WTC11 (cell line): ENCODE data around the gene SERPINB1. TPM values are rescaled to one million over a fixed set of nuclear protein-coding genes. Genes with fewer than 3 reads are reported as not detected.

ENCODE experiments used
- ATAC-seq: fragments of 200-7000 bp; cut with Tn5 transposase; 2 replicates; pipeline ENCODE4 v1.10.0; 2021; ENCODE audit warnings: mild to moderate bottlenecking, moderate library complexity
- CTCF ChIA-PET: fragments of 300-600 bp; sonication (Branson Sonifier 250); formaldehyde crosslinking; loops from one replicate; lab custom pipeline; 2021; ENCODE audit warnings: antibody characterized with exemption; lab: Charles Lee
- POLR2A ChIA-PET: fragments of 350-600 bp; sonication (Branson Sonifier 250); formaldehyde crosslinking; loops from one replicate; lab custom pipeline; 2021; ENCODE audit warnings: antibody characterized with exemption; lab: Charles Lee
- DNase-seq: peaks from one replicate; pipeline ENCODE4 v3.0.0; 2021; ENCODE audit warnings: low spot score
- H3K27ac Mint-ChIP-seq: 2 replicates; pipeline ENCODE4 v1.8.0; 2021; ENCODE audit warnings: mixed read lengths
- H3K27me3 Mint-ChIP-seq: 2 replicates; pipeline ENCODE4 v1.8.0; 2021; ENCODE audit warnings: low read depth, mild to moderate bottlenecking, moderate library complexity, mixed read lengths
- H3K36me3 Mint-ChIP-seq: 2 replicates; pipeline ENCODE4 v1.8.0; 2021; ENCODE audit warnings: mixed read lengths
- H3K4me1 Mint-ChIP-seq: 2 replicates; pipeline ENCODE4 v1.8.0; 2022; ENCODE audit warnings: mixed read lengths
- H3K4me3 Mint-ChIP-seq: 2 replicates; pipeline ENCODE4 v1.8.0; 2021; ENCODE audit warnings: mild to moderate bottlenecking, moderate library complexity, mixed read lengths
- H3K9me3 Mint-ChIP-seq: 2 replicates; pipeline ENCODE4 v1.8.0; 2021; ENCODE audit warnings: mixed read lengths
- CBFB ChIP-seq: sonication (generic); formaldehyde crosslinking; IDR thresholded peaks from 2 replicates; pipeline ENCODE4 v1.8.1; 2022; ENCODE audit warnings: mild to moderate bottlenecking, low read depth, missing genetic modification reagents
- ETV6 ChIP-seq: sonication (generic); formaldehyde crosslinking; IDR thresholded peaks from 2 replicates; pipeline ENCODE4 v1.8.1; 2022; ENCODE audit warnings: mild to moderate bottlenecking, missing genetic modification reagents
- FOXJ3 ChIP-seq: sonication (generic); formaldehyde crosslinking; IDR thresholded peaks from 2 replicates; pipeline ENCODE4 v1.9.0; 2021; ENCODE audit warnings: missing genetic modification reagents, mild to moderate bottlenecking, borderline replicate concordance
- IRF2 ChIP-seq: sonication (generic); formaldehyde crosslinking; IDR thresholded peaks from 2 replicates; pipeline ENCODE4 v1.8.0; 2022; ENCODE audit warnings: low read depth, missing genetic modification reagents, borderline replicate concordance
- KAT7 ChIP-seq: sonication (generic); formaldehyde crosslinking; IDR thresholded peaks from 2 replicates; pipeline ENCODE4 v1.8.1; 2023; ENCODE audit warnings: missing genetic modification reagents, mild to moderate bottlenecking, borderline replicate concordance
- NFATC4 ChIP-seq: fragments of 250-450 bp; sonication (Bioruptor Pico); IDR thresholded peaks from 2 replicates; pipeline ENCODE4 v1.9.0; 2021; ENCODE audit warnings: mild to moderate bottlenecking
- NR2C2 ChIP-seq: sonication (generic); formaldehyde crosslinking; IDR thresholded peaks from 2 replicates; pipeline ENCODE4 v1.8.0; 2022; ENCODE audit warnings: mild to moderate bottlenecking, missing genetic modification reagents
- PRRX2 ChIP-seq: fragments of 250-450 bp; sonication (Bioruptor Pico); IDR thresholded peaks from 2 replicates; pipeline ENCODE4 v1.8.0; 2021; ENCODE audit warnings: mild to moderate bottlenecking
- ZNF232 ChIP-seq: sonication (generic); formaldehyde crosslinking; IDR thresholded peaks from 2 replicates; pipeline ENCODE4 v1.8.0; 2022; ENCODE audit warnings: mild to moderate bottlenecking, missing genetic modification reagents
- ZNF396 ChIP-seq: fragments of 250-450 bp; sonication (Bioruptor Pico); IDR thresholded peaks from 2 replicates; pipeline ENCODE4 v1.8.0; 2021; ENCODE audit warnings: mild to moderate bottlenecking, moderate library complexity, borderline replicate concordance
- total RNA-seq: library from RNA; stranded (reverse); gene quantifications from 3 replicates; pipeline ENCODE4 v1.2.3, GENCODE V29; 2021
- TF ChIP-seq, protein P1 (sequence below): sonication (generic); formaldehyde crosslinking; IDR thresholded peaks from 2 replicates; pipeline ENCODE4 v1.8.1; 2023; ENCODE audit warnings: mild to moderate bottlenecking, moderate library complexity, missing genetic modification reagents
- TF ChIP-seq, protein P2 (sequence below): sonication (generic); formaldehyde crosslinking; IDR thresholded peaks from 2 replicates; pipeline ENCODE4 v1.8.0; 2022; ENCODE audit warnings: mild to moderate bottlenecking, missing genetic modification reagents
- TF ChIP-seq, protein P3 (sequence below): sonication (generic); formaldehyde crosslinking; IDR thresholded peaks from 2 replicates; pipeline ENCODE4 v1.8.0; 2022; ENCODE audit warnings: mild to moderate bottlenecking, missing genetic modification reagents
- TF ChIP-seq, protein P4 (sequence below): sonication (generic); formaldehyde crosslinking; IDR thresholded peaks from 2 replicates; pipeline ENCODE4 v1.8.1; 2023; ENCODE audit warnings: mild to moderate bottlenecking, missing genetic modification reagents
- TF ChIP-seq, protein P5 (sequence below): sonication (generic); formaldehyde crosslinking; IDR thresholded peaks from 2 replicates; pipeline ENCODE4 v1.8.1; 2022; ENCODE audit warnings: missing genetic modification reagents, borderline replicate concordance
- TF ChIP-seq, protein P6 (sequence below): fragments of 250-450 bp; sonication (Bioruptor Pico); IDR thresholded peaks from 2 replicates; pipeline ENCODE4 v2.1.2; 2022; ENCODE audit warnings: mild to moderate bottlenecking, moderate library complexity
- TF ChIP-seq, protein P7 (sequence below): sonication (generic); formaldehyde crosslinking; IDR thresholded peaks from 2 replicates; pipeline ENCODE4 v1.8.1; 2023; ENCODE audit warnings: mild to moderate bottlenecking, missing genetic modification reagents, borderline replicate concordance
- TF ChIP-seq, protein P8 (sequence below): fragments of 200-600 bp; IDR thresholded peaks from 2 replicates; pipeline ENCODE4 v1.8.0; 2022; ENCODE audit warnings: antibody characterized with exemption

The SERPINB1 gene
- total RNA-seq, 1 experiment from 2014 or later, result 14.8 TPM

DNA sequence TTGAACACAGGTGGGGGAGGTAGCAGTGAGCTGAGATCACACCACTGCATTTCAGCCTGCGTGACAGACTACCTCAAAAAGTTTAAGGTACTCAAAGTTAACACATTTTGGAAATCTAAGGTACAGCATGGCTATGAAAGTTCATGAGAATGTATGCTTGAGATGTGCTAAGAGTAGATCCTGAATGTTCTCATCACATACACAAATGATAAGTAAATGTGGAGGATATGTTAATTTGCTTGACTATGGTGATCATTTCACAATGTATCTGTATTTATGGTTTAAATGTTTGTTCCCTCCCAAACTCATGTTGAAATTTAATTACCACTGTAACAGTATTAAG, 20.1 kb upstream of the SERPINB1 start:
- CTCF ChIA-PET, result no interaction called here
- no peak for ATAC-seq
- no peak overlapping the region for H3K4me3 Mint-ChIP-seq
- H3K9me3 Mint-ChIP-seq, result peaks cover 13% of the 10 kb centered on the region
- TF ChIP-seq, protein P1, sequence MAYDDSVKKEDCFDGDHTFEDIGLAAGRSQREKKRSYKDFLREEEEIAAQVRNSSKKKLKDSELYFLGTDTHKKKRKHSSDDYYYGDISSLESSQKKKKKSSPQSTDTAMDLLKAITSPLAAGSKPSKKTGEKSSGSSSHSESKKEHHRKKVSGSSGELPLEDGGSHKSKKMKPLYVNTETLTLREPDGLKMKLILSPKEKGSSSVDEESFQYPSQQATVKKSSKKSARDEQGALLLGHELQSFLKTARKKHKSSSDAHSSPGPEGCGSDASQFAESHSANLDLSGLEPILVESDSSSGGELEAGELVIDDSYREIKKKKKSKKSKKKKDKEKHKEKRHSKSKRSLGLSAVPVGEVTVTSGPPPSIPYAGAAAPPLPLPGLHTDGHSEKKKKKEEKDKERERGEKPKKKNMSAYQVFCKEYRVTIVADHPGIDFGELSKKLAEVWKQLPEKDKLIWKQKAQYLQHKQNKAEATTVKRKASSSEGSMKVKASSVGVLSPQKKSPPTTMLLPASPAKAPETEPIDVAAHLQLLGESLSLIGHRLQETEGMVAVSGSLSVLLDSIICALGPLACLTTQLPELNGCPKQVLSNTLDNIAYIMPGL (CRISPR knock-in tag), result no peak
- TF ChIP-seq, protein P2, sequence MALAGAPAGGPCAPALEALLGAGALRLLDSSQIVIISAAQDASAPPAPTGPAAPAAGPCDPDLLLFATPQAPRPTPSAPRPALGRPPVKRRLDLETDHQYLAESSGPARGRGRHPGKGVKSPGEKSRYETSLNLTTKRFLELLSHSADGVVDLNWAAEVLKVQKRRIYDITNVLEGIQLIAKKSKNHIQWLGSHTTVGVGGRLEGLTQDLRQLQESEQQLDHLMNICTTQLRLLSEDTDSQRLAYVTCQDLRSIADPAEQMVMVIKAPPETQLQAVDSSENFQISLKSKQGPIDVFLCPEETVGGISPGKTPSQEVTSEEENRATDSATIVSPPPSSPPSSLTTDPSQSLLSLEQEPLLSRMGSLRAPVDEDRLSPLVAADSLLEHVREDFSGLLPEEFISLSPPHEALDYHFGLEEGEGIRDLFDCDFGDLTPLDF (CRISPR knock-in tag), result no peak
- TF ChIP-seq CBFB (CRISPR knock-in tag) (no peak), NFATC4 (CRISPR knock-in tag) (no peak), ETV6 (CRISPR knock-in tag) (no peak), KAT7 (CRISPR knock-in tag) (no peak), ZNF232 (CRISPR knock-in tag) (no peak), FOXJ3 (CRISPR knock-in tag) (no peak), ZNF396 (CRISPR knock-in tag) (no peak), IRF2 (CRISPR knock-in tag) (no peak), NR2C2 (no peak), PRRX2 (no peak)
- TF ChIP-seq, protein P3, sequence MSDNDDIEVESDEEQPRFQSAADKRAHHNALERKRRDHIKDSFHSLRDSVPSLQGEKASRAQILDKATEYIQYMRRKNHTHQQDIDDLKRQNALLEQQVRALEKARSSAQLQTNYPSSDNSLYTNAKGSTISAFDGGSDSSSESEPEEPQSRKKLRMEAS (CRISPR knock-in tag), result no peak
- TF ChIP-seq, protein P4, sequence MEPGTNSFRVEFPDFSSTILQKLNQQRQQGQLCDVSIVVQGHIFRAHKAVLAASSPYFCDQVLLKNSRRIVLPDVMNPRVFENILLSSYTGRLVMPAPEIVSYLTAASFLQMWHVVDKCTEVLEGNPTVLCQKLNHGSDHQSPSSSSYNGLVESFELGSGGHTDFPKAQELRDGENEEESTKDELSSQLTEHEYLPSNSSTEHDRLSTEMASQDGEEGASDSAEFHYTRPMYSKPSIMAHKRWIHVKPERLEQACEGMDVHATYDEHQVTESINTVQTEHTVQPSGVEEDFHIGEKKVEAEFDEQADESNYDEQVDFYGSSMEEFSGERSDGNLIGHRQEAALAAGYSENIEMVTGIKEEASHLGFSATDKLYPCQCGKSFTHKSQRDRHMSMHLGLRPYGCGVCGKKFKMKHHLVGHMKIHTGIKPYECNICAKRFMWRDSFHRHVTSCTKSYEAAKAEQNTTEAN (CRISPR knock-in tag), result no peak
- TF ChIP-seq, protein P5, sequence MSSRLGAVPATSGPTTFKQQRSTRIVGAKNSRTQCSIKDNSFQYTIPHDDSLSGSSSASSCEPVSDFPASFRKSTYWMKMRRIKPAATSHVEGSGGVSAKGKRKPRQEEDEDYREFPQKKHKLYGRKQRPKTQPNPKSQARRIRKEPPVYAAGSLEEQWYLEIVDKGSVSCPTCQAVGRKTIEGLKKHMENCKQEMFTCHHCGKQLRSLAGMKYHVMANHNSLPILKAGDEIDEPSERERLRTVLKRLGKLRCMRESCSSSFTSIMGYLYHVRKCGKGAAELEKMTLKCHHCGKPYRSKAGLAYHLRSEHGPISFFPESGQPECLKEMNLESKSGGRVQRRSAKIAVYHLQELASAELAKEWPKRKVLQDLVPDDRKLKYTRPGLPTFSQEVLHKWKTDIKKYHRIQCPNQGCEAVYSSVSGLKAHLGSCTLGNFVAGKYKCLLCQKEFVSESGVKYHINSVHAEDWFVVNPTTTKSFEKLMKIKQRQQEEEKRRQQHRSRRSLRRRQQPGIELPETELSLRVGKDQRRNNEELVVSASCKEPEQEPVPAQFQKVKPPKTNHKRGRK (CRISPR knock-in tag), result no peak
- TF ChIP-seq, protein P6, sequence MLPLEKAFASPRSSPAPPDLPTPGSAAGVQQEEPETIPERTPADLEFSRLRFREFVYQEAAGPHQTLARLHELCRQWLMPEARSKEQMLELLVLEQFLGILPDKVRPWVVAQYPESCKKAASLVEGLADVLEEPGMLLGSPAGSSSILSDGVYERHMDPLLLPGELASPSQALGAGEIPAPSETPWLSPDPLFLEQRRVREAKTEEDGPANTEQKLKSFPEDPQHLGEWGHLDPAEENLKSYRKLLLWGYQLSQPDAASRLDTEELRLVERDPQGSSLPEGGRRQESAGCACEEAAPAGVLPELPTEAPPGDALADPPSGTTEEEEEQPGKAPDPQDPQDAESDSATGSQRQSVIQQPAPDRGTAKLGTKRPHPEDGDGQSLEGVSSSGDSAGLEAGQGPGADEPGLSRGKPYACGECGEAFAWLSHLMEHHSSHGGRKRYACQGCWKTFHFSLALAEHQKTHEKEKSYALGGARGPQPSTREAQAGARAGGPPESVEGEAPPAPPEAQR (CRISPR knock-in tag), result no peak
- TF ChIP-seq, protein P7, sequence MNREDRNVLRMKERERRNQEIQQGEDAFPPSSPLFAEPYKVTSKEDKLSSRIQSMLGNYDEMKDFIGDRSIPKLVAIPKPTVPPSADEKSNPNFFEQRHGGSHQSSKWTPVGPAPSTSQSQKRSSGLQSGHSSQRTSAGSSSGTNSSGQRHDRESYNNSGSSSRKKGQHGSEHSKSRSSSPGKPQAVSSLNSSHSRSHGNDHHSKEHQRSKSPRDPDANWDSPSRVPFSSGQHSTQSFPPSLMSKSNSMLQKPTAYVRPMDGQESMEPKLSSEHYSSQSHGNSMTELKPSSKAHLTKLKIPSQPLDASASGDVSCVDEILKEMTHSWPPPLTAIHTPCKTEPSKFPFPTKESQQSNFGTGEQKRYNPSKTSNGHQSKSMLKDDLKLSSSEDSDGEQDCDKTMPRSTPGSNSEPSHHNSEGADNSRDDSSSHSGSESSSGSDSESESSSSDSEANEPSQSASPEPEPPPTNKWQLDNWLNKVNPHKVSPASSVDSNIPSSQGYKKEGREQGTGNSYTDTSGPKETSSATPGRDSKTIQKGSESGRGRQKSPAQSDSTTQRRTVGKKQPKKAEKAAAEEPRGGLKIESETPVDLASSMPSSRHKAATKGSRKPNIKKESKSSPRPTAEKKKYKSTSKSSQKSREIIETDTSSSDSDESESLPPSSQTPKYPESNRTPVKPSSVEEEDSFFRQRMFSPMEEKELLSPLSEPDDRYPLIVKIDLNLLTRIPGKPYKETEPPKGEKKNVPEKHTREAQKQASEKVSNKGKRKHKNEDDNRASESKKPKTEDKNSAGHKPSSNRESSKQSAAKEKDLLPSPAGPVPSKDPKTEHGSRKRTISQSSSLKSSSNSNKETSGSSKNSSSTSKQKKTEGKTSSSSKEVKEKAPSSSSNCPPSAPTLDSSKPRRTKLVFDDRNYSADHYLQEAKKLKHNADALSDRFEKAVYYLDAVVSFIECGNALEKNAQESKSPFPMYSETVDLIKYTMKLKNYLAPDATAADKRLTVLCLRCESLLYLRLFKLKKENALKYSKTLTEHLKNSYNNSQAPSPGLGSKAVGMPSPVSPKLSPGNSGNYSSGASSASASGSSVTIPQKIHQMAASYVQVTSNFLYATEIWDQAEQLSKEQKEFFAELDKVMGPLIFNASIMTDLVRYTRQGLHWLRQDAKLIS (CRISPR knock-in tag), result no peak
- TF ChIP-seq, protein P8, sequence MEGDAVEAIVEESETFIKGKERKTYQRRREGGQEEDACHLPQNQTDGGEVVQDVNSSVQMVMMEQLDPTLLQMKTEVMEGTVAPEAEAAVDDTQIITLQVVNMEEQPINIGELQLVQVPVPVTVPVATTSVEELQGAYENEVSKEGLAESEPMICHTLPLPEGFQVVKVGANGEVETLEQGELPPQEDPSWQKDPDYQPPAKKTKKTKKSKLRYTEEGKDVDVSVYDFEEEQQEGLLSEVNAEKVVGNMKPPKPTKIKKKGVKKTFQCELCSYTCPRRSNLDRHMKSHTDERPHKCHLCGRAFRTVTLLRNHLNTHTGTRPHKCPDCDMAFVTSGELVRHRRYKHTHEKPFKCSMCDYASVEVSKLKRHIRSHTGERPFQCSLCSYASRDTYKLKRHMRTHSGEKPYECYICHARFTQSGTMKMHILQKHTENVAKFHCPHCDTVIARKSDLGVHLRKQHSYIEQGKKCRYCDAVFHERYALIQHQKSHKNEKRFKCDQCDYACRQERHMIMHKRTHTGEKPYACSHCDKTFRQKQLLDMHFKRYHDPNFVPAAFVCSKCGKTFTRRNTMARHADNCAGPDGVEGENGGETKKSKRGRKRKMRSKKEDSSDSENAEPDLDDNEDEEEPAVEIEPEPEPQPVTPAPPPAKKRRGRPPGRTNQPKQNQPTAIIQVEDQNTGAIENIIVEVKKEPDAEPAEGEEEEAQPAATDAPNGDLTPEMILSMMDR, result no peak
- TF ChIP-seq, all 79 proteins: peak for 0
- POLR2A ChIA-PET, result no interaction called here
- H3K36me3 Mint-ChIP-seq, result peaks cover 7% of the 10 kb centered on the region; the same call in 1 of the 2 replicates
- peaks cover 67% of the 10 kb centered on the region for H3K4me1 Mint-ChIP-seq
- no peak for DNase-seq
- H3K27me3 Mint-ChIP-seq, result no peaks in the 10 kb centered on the region
- H3K27ac Mint-ChIP-seq, result no peak overlapping the region
